HG02588 (cell line): Measurements from ENCODE around the gene ANKRD39.
"Not testable (repeated sequence)": the region's sequence is repeated elsewhere in the genome, so short reads cannot be mapped to it uniquely, and the experiment has no call there.

Experiments
- ATAC-seq: cut with Tn5 transposase; IDR thresholded peaks from one replicate; pipeline ENCODE4 v1.9.1; 2021; ENCODE audit warnings: mild to moderate bottlenecking, moderate library complexity; ENCODE audit not compliant: unreplicated experiment

Gene ANKRD39

GRCh38 chr2:96811917-96812316 lies 45.9 kb downstream of the ANKRD39 start:
- no peak for ATAC-seq

DNA sequence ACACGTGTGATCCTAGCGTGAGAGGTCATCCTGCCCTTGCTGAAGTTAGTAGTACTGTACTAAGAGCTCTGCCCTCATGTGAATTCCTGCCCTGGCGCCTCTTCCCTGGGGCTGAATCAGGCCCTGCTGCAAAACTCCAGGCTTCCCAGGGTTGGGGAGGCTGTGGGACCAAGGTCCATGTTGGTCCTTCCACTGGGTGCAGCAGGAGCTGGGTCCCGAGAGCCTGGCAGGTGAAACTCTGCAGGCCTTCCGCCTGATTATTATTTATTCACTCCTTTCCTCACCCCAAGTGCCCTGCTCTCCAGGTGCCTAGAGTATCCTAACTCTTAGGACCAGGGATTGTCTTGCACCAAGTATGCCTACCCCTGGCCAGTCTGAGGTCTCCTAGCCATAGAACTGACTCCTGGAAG lies 47.0 kb downstream of the ANKRD39 start:
- ATAC-seq, result no peak

DNA sequence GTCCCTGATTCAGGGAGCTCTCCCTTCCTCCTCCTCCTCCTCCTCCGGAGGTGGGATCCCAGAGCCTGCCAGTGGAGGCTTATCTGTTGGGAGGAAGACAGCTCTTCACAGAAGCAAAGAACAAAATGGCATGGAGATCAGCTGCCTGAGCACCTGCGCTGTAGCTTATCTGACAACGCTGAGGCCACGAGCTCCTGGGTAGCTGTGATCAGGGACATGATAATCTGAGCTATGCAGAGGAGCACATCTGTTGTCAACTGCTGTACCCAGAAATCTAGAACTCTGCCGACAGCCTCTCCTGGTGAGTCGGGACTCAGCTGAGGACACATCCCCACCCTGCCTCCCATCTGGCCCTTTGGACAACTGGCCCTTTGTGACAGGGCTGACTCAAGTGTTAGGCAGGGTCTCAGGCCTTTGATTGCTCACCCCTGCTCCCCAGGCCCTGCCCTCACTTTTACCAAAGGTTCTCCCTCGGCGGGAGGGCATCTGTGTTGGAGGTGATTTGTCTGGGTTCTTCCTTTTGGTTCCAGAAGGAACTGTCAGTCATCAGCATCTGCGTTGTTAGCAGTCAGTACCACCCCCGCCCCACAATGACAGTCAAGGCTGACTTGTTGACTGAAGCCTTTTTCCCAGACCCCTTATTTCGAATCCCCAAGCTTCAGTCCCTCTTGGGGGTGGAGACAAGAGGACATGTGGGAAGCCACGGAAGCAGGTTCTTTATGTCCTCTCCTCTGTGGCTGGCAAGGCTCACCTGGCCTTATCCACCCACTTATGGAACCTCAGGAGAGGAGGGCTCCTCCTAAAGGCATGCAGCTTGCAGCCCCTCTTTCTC lies 47.6 kb downstream of the ANKRD39 start:
- no peak for ATAC-seq

- ATAC-seq, result no peak
Observed at GRCh38 chr2:96809216-96809882, 48.5 kb downstream of the ANKRD39 start.

GRCh38 chr2:96808176-96808837 lies 49.5 kb downstream of the ANKRD39 start:
- ATAC-seq, result no peak

DNA sequence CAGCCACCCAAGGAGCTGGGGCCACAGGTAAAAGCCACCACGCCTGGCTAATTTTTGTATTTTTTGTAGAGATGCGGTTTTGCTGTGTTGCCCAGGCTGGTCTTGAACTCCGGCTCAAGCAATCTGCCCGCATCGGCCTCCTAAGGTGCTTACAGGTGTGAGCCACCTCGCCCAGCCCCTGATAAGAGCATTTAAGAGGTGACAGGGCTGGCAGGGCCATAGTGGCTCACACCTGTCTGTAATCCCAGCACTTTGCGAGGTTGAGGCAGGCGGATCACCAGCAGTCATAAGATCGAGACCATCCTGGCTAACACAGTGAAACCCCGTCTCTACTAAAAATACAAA lies 50.7 kb downstream of the ANKRD39 start:
- ATAC-seq, result no peak

GRCh38 chr2:96806468-96807126 lies 51.2 kb downstream of the ANKRD39 start:
- no peak for ATAC-seq

DNA sequence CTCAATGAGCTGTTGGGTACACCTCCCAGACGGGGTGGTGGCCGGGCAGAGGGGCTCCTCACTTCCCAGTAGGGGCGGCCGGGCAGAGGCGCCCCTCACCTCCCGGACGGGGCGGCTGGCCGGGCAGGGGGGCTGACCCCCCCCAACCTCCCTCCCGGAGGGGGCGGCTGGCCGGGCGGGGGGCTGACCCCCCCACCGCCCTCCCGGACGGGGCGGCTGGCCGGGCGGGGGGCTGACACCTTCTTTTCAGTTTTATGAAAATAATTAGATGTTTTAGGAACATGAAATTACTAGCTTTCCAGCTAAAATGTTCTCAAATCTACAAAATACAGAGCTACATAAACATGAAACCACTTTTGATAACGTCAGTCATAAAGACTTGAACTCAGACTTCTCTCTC lies 51.9 kb downstream of the ANKRD39 start:
- ATAC-seq, result not testable (repeated sequence)

DNA sequence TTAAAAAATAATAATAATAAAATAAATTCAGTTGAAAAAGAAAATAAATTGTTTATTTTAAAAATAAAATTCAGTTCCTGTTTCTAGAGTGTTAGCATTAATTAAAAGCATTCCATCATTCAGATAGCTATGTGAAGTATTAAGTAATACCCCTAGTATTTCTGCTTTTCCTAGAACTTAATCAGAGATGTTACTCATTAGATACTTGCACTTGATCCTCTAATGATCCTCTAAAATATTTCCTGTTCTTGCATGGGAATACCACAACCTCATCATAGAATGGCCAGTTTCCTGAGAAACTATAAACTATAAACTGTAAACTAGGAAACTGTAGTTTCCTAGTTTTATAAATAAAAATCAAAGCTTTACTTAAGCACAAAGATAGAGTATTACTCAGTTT lies 52.8 kb downstream of the ANKRD39 start:
- ATAC-seq, result no peak

DNA sequence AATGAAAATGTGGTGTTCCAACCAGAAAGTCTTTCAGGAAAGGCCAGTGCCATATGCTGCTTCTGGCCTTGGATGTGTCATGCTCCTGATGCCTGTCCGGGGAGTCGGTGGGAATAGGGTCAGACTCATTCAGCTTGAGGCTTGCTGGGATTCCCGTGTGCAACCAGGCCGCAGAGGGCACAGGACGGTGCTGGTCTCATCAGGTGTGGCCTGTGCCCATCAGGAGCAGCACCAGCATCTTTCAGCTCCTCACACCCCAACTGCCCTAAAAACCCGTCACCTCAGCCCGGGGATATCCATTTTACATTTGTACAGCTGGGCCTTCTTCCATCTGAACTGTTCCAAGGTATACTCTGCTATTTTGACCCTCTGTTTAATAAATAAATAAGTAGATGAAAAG lies 55.1 kb downstream of the ANKRD39 start:
- no peak for ATAC-seq

GRCh38 chr2:96801786-96802595 lies 55.8 kb downstream of the ANKRD39 start:
- ATAC-seq, result no peak

GRCh38 chr2:96801005-96801785 lies 56.6 kb downstream of the ANKRD39 start:
- peak; percentile 82 for ATAC-seq

DNA sequence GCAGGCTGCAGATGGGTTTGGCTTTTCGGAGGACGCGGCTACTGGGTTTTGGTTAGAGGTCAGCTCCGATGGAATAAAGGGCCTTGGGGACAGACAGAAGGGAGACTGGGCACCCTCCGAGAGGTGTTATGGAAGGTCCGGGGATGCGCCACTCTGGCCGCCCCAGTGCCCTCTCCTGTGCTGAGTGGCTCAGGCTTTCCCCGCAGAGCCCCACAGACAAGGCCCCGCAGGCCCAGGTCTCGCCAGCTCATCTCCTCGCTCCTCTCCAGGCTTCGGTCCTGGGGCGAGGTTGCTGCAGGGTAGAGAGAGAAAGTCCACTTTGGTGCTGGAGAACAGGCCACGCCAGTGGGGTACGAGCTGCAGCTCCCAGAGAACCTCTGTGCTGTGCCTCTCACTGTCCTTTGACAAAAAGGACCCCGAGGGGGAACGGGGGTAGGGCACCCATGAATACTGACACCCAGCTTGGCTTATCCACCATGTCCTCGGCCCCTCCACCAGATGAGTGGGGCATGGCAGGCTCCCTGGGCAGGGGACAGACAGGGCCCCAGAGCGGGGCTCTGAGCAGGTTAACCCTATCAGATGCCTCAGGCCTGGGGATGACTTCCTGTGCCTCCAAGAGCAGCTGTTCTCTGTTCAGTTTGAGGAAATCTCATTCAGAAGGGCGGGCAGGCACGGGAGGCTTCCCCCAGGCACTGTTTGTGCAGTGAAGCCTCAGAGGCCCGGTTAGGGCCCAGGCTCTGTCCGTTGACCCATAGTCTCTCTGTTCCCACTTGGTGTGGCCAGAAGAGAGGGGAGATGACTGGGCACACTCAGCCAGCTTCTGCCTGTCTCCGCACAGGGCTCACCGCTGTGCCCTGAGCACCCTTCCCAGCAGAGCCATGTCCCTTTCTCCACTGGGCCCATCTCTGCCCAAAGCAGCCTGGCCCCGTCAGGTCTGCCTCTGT lies 57.5 kb downstream of the ANKRD39 start:
- ATAC-seq, result peak; percentile 12

DNA sequence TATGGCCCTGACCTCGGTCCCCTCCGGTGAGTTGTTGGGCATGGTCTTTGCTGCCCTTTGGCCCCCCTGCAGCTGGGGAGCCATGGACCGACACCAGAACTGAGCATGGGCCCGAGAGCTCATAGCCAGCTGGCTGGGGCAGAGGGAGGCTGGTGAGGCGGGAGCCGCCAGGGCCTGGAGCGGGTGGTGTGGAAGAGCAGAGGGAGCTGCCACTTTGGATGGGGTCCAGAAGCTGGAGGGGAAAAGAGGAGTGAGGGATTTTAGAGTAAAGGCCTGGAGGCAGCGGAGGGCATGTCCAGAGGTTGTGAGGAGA lies 58.2 kb downstream of the ANKRD39 start:
- no peak for ATAC-seq

- no peak for ATAC-seq
Observed at GRCh38 chr2:96798733-96799622, 58.8 kb downstream of the ANKRD39 start.
